ENCODE data around the gene JPT1.

Gene JPT1

GRCh38 chr17:75087558-75088453 is 66.5 kb downstream of the JPT1 start, which contains the start of gene SLC16A5:
Gene SLC16A5, plus strand, starts transcription at chr17:75087954. Its CDS starts 5,683 bp downstream, at chr17:75093637.
- Mint-ChIP-seq H3K27ac (ENCODE audit: low read depth) (peak within 1 kb of the TSS; percentile 35), H3K27me3 (no peaks in the 10 kb centered on the region), H3K9me3 (no peaks in the 10 kb centered on the region), H3K36me3 (ENCODE audit: insufficient read depth) (no peaks in the 10 kb centered on the region), H3K4me1 (peaks cover 26% of the 10 kb centered on the region), H3K4me3 (peak within 1 kb of the TSS; percentile 41)
- DNase-seq (ENCODE audit: low spot score in 2 of 2) (no peak), ATAC-seq (replicated peaks; ENCODE audit: extremely low read depth, poor library complexity, severe bottlenecking) (peak; percentile 61)

- no peaks in the 10 kb centered on the region for H3K9me3 Mint-ChIP-seq
- H3K27me3 Mint-ChIP-seq, result no peaks in the 10 kb centered on the region
- peak overlapping the region; percentile 41 for H3K4me3 Mint-ChIP-seq
- peaks cover under 1% of the 10 kb centered on the region for H3K36me3 Mint-ChIP-seq (ENCODE audit: insufficient read depth)
- peak overlapping the region; percentile 35 for H3K27ac Mint-ChIP-seq (ENCODE audit: low read depth)
- peaks cover 29% of the 10 kb centered on the region for H3K4me1 Mint-ChIP-seq
- ATAC-seq (replicated peaks; ENCODE audit: extremely low read depth, poor library complexity, severe bottlenecking), result no peak
- DNase-seq (ENCODE audit: low spot score in 2 of 2), result no peak
Observed at GRCh38 chr17:75087182-75087557, 67.1 kb downstream of the JPT1 start.

- peaks cover 2% of the 10 kb centered on the region for H3K36me3 Mint-ChIP-seq (ENCODE audit: insufficient read depth)
- H3K27ac Mint-ChIP-seq (ENCODE audit: low read depth), result no peak overlapping the region
- no peak for ATAC-seq (replicated peaks; ENCODE audit: extremely low read depth, poor library complexity, severe bottlenecking)
- peaks cover 23% of the 10 kb centered on the region for H3K4me1 Mint-ChIP-seq
- H3K9me3 Mint-ChIP-seq, result no peaks in the 10 kb centered on the region
- H3K27me3 Mint-ChIP-seq, result no peaks in the 10 kb centered on the region
- peak overlapping the region; percentile 41 for H3K4me3 Mint-ChIP-seq
- no peak for DNase-seq (ENCODE audit: low spot score in 2 of 2)
Observed at GRCh38 chr17:75086496-75087181, 67.7 kb downstream of the JPT1 start.

Data from central memory CD8-positive, alpha-beta T cell (primary cell).